Gastrocnemius medialis (tissue), 4 donors: ENCODE measurements around the gene LRFN5. TPM values are rescaled to one million over a fixed set of nuclear protein-coding genes. Genes with fewer than 3 reads are reported as not detected.
A peak's percentile ranks its signal among the peaks of the same experiment; 100 is the strongest.
"Not testable (repeated sequence)": the region's sequence is repeated elsewhere in the genome, so short reads cannot be mapped to it uniquely, and the experiment has no call there.

Source experiments
- ATAC-seq, 2 donors: fragments of 150-250 bp; one replicate each; pipeline ENCODE4 v1.9.1; 2016
- DNase-seq, 2 donors: peaks; one replicate each; pipeline ENCODE4 v3.0.0-alpha.2; 2019
- H3K27ac ChIP-seq, 4 donors: fragments of 200-600 bp; sonication (generic); 1 replicate in 1 of 4; 2 replicates in 3 of 4; pipeline ENCODE4 v1.5.1; 2016 to 2018; ENCODE audit warnings: mild to moderate bottlenecking in 2 of 4, moderate library complexity in 1 of 4
- H3K27me3 ChIP-seq, 3 donors: fragments of 200-600 bp; sonication (generic) in 2 of 3; 1 replicate in 1 of 3; 2 replicates in 2 of 3; pipeline versions ENCODE4 v1.5.1 to v1.6.0; 2016 to 2019; ENCODE audit warnings: mild to moderate bottlenecking in 1 of 3, moderate library complexity in 1 of 3
- H3K36me3 ChIP-seq, 2 donors: fragments of 200-600 bp; sonication (generic) in 1 of 2; one replicate each; pipeline ENCODE4 v1.5.1; 2017 to 2018
- H3K4me1 ChIP-seq, 2 donors: fragments of 200-600 bp; sonication (generic) in 1 of 2; one replicate each; pipeline ENCODE4 v1.5.1; 2016 to 2017; ENCODE audit warnings: mild to moderate bottlenecking in 2 of 2
- H3K4me3 ChIP-seq, 4 donors: fragments of 200-600 bp; sonication (generic) in 3 of 4; 1 replicate in 1 of 4; 2 replicates in 3 of 4; pipeline ENCODE4 v1.5.1; 2016 to 2019; ENCODE audit warnings: mild to moderate bottlenecking in 2 of 4
- H3K9me3 ChIP-seq, 3 donors: fragments of 200-600 bp; sonication (generic) in 2 of 3; 1 replicate in 1 of 3; 2 replicates in 2 of 3; pipeline ENCODE4 v1.5.1; 2016 to 2019
- POLR2A ChIP-seq, 2 donors: fragments of 450-650 bp; IDR thresholded peaks; one replicate each; pipeline ENCODE4 v1.6.1; 2017; ENCODE audit warnings: antibody characterized with exemption in 2 of 2, mild to moderate bottlenecking in 2 of 2, moderate library complexity in 2 of 2
- in situ Hi-C, 4 donors: fragments of 200-750 bp; cut with MboI; loops; one replicate each; pipeline versions ENCODE4 v1.15.0 to v1.8.0; 2017; ENCODE audit warnings: low sequenced_read_pairs in 4 of 4
- intact Hi-C: fragments of 100-400 bp; cut with DNase I; formaldehyde crosslinking; loops from one replicate; pipeline ENCODE4 v1.15.1; 2023; ENCODE audit warnings: low total_unique reads
- total RNA-seq, 4 donors: library from RNA; depleted of rRNA; stranded (reverse); fragments of >200 nt; gene quantifications; one replicate each; pipeline versions ENCODE4 v1.1.0 to v1.2.3, GENCODE V29; 2016
- TF ChIP-seq, protein P1 (sequence below), 5 experiments: fragments of 450-650 bp in 3 of 5; fragments of 200-600 bp in 2 of 5; sonication (generic) in 2 of 5; IDR thresholded peaks in 4 of 5; conservative IDR thresholded peaks in 1 of 5; 1 replicate in 4 of 5; 2 replicates in 1 of 5; pipeline ENCODE4 v1.5.1; 2016 to 2019; ENCODE audit warnings: antibody characterized with exemption in 5 of 5, mild to moderate bottlenecking in 3 of 5, moderate library complexity in 3 of 5

Gene LRFN5
- total RNA-seq, 4 donors from 2014 or later, result 0.22 to 0.51 (median 0.33) TPM; not detected in 1

DNA sequence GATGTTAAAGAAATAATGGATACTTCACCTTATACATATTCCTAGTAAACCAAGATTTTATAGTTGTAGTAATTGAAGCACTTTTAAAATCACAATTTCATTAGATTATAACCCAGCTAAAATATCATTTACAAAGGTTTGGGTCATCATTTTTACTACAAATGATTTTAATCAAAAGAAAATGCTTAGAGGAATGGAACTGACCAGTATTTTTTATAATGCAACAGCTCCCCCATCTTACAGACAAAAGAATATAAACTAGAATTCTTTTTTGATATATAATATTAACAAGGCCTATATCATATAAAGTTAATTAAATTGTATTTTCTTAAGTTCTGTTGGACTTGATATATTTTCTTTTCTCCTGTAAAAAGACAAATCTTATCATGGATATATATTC is 20.4 kb upstream of the LRFN5 start:
- Histone ChIP-seq H3K4me1 (no peaks in the 10 kb centered on the region), H3K36me3 (no peaks in the 10 kb centered on the region), H3K9me3 (no peaks in the 10 kb centered on the region), H3K27me3 (no peaks in the 10 kb centered on the region), H3K4me3 (no peak overlapping the region), H3K27ac (no peak overlapping the region)
- ATAC-seq (no peak), DNase-seq (no peak)
- in situ Hi-C loops, result no loop called here
- TF ChIP-seq POLR2A (IDR thresholded peaks at IDR 0.05), result no peak
- TF ChIP-seq, protein P1, sequence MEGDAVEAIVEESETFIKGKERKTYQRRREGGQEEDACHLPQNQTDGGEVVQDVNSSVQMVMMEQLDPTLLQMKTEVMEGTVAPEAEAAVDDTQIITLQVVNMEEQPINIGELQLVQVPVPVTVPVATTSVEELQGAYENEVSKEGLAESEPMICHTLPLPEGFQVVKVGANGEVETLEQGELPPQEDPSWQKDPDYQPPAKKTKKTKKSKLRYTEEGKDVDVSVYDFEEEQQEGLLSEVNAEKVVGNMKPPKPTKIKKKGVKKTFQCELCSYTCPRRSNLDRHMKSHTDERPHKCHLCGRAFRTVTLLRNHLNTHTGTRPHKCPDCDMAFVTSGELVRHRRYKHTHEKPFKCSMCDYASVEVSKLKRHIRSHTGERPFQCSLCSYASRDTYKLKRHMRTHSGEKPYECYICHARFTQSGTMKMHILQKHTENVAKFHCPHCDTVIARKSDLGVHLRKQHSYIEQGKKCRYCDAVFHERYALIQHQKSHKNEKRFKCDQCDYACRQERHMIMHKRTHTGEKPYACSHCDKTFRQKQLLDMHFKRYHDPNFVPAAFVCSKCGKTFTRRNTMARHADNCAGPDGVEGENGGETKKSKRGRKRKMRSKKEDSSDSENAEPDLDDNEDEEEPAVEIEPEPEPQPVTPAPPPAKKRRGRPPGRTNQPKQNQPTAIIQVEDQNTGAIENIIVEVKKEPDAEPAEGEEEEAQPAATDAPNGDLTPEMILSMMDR (IDR thresholded peaks at IDR 0.05 in 4 of 5, conservative IDR thresholded peaks at IDR 0.05 in 1 of 5), result no peak
- intact Hi-C loops, result no loop called here

DNA sequence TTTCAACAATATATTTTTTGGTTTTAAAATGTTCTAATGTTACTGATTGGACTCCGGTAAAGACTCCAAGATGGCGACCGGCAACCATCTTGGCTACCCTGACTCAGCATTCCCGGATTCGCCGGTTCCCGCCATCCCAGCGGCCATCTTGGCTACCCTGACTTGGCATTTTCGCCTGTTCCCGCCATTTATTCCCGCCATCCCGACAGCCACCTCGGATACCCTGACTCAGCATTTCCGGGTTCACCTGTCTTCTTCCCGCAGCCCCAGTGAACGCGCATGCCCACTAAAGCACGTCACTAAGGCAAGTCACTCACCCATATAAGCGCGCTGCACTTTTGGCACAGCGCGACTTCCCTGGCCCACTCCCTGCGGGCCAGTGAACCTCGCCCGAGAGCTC is 9.0 kb upstream of the LRFN5 start:
- ATAC-seq (no peak), DNase-seq (no peak)
- Histone ChIP-seq H3K9me3 (no peaks in the 10 kb centered on the region), H3K4me3 (no peak overlapping the region), H3K4me1 (no peaks in the 10 kb centered on the region), H3K36me3 (no peaks in the 10 kb centered on the region), H3K27ac (no peak overlapping the region), H3K27me3 (no peaks in the 10 kb centered on the region)
- in situ Hi-C loops (no loop called here), intact Hi-C loops (no loop called here)
- TF ChIP-seq POLR2A (IDR thresholded peaks at IDR 0.05), result no peak
- TF ChIP-seq, protein P1 (IDR thresholded peaks at IDR 0.05 in 4 of 5, conservative IDR thresholded peaks at IDR 0.05 in 1 of 5), result no peak

DNA sequence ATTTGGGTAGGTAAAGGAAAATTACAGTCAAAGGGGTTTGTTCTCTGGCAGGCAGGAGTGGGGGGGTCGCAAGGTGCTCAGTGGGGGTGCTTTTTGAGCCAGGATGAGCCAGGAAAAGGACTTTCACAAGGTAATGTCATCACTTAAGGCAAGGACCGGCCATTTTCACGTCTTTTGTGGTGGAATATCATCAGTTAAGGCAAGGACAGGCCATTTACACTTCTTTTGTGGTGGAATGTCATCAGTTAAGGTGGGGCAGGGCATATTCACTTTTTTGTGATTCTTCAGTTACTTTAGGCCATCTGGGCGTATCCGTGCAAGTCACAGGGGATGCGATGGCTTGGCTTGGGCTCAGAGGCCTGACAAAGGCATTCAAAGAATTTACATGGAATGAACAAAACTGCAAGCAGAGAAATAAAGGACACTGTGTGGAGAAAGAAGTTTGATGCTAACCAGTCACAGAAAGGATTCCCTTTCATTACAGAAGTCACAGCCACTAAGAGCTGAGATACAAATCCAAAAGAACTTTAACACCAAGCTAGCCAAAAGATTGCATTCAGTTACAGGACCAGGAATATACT is 6.8 kb upstream of the LRFN5 start:
- intact Hi-C loops, ATAC-seq, H3K4me3 ChIP-seq, in situ Hi-C loops, H3K36me3 ChIP-seq, H3K27ac ChIP-seq, DNase-seq, H3K4me1 ChIP-seq, H3K9me3 ChIP-seq: not testable (repeated sequence)
- H3K27me3 ChIP-seq, result peaks cover 3 to 11% (median 5%) of the 10 kb centered on the region in 3 donors

DNA sequence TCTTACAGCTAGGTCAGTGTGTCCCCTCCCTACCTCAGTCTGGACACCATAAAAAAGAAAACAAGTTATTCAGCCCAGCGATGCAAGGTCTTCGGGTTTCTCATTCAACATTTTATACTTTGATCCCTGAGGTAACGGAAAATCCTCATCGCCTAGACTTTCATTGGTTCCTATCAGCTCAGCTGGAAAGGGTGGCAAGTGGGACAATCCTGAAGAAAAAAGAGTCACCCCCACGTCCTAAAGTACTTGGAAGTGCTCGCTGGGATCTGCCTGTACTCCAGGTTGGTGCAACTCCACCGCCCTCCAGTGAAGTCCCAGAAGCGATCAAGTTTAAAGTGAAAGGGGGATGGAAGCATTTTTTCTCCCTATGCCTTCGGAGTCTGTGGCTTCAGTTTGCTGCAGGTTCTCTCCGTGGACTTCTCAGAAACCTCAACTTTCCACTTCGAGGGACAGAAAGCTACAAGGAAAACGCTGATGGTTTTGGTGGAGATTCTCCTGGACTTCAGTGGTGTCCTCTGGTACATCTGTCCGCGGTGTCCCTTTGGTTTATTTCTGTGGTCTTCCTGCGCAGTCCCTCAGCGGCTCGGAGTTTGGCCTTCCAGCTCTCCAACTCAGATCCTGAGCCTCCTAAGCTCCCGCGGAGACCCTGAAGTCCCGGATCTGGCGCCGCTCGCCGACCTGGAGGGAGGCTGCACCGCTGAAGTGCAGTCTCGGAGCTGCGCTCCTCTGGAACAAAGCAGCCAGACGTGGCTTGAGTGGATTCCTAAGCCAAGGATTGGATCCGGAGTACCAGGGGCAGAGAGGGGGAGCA is 1.8 kb upstream of the LRFN5 start:
- intact Hi-C loops (no loop called here), in situ Hi-C loops (no loop called here)
- H3K9me3 ChIP-seq, result no peaks in the 10 kb centered on the region
- TF ChIP-seq, protein P1 (IDR thresholded peaks at IDR 0.05 in 4 of 5, conservative IDR thresholded peaks at IDR 0.05 in 1 of 5), result no peak
- no peak for TF ChIP-seq POLR2A (IDR thresholded peaks at IDR 0.05)
- peaks cover 0 to 20% of the 10 kb centered on the region in 2 donors for H3K4me1 ChIP-seq
- no peak for DNase-seq
- peaks cover 47 to 56% (median 48%) of the 10 kb centered on the region in 3 donors for H3K27me3 ChIP-seq
- peak; percentile 25 to 30 for ATAC-seq
- peak overlapping the region; percentile 43 to 55 (median 52) for H3K4me3 ChIP-seq
- no peaks in the 10 kb centered on the region for H3K36me3 ChIP-seq
- peak overlapping the region in 3 of 4 donors; percentile 4 to 39 (median 35) for H3K27ac ChIP-seq

DNA sequence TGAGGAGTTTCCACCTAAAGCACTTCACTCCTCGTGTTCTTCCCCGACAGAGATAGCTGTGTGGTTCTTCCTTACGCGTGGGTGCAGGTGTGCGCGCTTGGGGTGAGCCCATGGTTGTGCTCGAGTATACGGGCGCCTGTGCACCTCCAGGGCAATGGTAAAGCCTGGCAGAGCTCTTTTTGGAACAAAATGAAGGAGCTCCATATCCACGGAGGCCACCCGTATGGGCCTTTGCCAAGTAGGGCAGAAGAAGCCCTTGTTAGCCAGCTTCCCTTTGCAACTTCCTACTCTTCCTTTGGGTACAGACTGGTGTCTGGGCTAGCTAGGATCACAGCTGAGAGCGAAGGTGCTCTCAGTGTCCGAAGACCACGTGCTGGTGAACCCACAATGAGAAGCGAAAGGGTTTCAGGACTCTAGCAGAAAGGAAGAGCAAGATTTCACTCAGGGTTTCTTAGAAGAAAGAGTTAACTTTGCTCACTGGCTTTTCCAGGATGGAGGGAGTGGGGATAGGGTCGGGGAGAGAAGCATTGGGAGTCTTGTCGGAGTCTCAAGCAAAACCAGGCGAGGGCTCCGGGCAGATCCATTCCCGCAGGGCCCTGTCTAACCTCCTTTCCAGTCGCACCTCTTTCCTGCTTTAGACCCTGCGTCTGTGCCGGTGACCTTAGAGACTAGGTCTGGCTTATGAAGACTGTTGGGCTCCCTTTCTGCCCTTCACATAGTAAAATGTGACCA is 960 bp upstream of the LRFN5 start:
- Histone ChIP-seq H3K27ac (peak overlapping the region in 2 of 4 donors; percentile 10 to 35), H3K36me3 (no peaks in the 10 kb centered on the region), H3K4me1 (peaks cover 0 to 20% of the 10 kb centered on the region in 2 donors), H3K27me3 (peaks cover 51 to 60% (median 52%) of the 10 kb centered on the region in 3 donors), H3K4me3 (peak overlapping the region; percentile 43 to 55 (median 52)), H3K9me3 (no peaks in the 10 kb centered on the region)
- no peak for DNase-seq
- in situ Hi-C loops (no loop called here), intact Hi-C loops (no loop called here)
- peak in 1 of 2 donors; percentile 14 for ATAC-seq
- TF ChIP-seq POLR2A (IDR thresholded peaks at IDR 0.05), result no peak
- TF ChIP-seq, protein P1 (IDR thresholded peaks at IDR 0.05 in 4 of 5, conservative IDR thresholded peaks at IDR 0.05 in 1 of 5), result no peak
